WI38 (cell line): ENCODE data around the gene LSM2.

Experiments used
- H3K4me3 ChIP-seq: 2 replicates; pipeline ENCODE4 v1.5.1; 2011; ENCODE audit warnings: low read depth, mild to moderate bottlenecking, control low read depth, low read length
- CTCF ChIP-seq: IDR thresholded peaks from 2 replicates; pipeline ENCODE4 v1.5.1; 2012; ENCODE audit warnings: low read depth, mild to moderate bottlenecking, control low read depth, low read length

LSM2 gene

GRCh38 chr6:31765910-31766794, 40.6 kb downstream of the LSM2 start:
- no peak overlapping the region for H3K4me3 ChIP-seq
- no peak for TF ChIP-seq CTCF

GRCh38 chr6:31765559-31765909, 41.2 kb downstream of the LSM2 start:
- no peak for TF ChIP-seq CTCF
- no peak overlapping the region for H3K4me3 ChIP-seq

GRCh38 chr6:31764198-31764597, 42.6 kb downstream of the LSM2 start:
- TF ChIP-seq CTCF, result no peak
- H3K4me3 ChIP-seq, result no peak overlapping the region

GRCh38 chr6:31763619-31763940, 43.2 kb downstream of the LSM2 start:
- no peak overlapping the region for H3K4me3 ChIP-seq
- no peak for TF ChIP-seq CTCF

- no peak for TF ChIP-seq CTCF
- no peak overlapping the region for H3K4me3 ChIP-seq
Observed at GRCh38 chr6:31762878-31763618, 43.7 kb downstream of the LSM2 start.

GRCh38 chr6:31762356-31762755, 44.4 kb downstream of the LSM2 start, which contains the start of gene SAPCD1:
TSS of gene SAPCD1 (plus strand) at chr6:31762656. CDS start at chr6:31763055, 399 bp downstream.
- no peak within 1 kb of the TSS for H3K4me3 ChIP-seq
- no peak for TF ChIP-seq CTCF

- no peak for TF ChIP-seq CTCF
- no peak overlapping the region for H3K4me3 ChIP-seq
Observed at GRCh38 chr6:31761343-31761742, 45.4 kb downstream of the LSM2 start.
